Ishikawa (cell line): ENCODE measurements around the gene CCDC201.

Experiments
- CEBPB ChIP-seq: IDR thresholded peaks from 2 replicates; pipeline ENCODE4 v1.6.1; 2012
- EP300 ChIP-seq: IDR thresholded peaks from 2 replicates; pipeline ENCODE4 v1.6.1; 2012; ENCODE audit warnings: borderline replicate concordance
- TF ChIP-seq, protein P1 (sequence below): IDR thresholded peaks from 2 replicates; pipeline ENCODE4 v1.6.1; 2012

- TF ChIP-seq CEBPB (no peak), EP300 (no peak)
- TF ChIP-seq, protein P1, sequence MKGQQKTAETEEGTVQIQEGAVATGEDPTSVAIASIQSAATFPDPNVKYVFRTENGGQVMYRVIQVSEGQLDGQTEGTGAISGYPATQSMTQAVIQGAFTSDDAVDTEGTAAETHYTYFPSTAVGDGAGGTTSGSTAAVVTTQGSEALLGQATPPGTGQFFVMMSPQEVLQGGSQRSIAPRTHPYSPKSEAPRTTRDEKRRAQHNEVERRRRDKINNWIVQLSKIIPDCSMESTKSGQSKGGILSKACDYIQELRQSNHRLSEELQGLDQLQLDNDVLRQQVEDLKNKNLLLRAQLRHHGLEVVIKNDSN: no peak
Observed at GRCh38 chr7:45876519-45876918, 3.6 kb upstream of the CCDC201 start.
